HepG2 (cell line): ENCODE results near the gene ZNF528. TPM values are rescaled to one million over a fixed set of nuclear protein-coding genes. Genes with fewer than 3 reads are reported as not detected.

ENCODE experiments used
- BATF2 ChIP-seq: sonication (generic); formaldehyde crosslinking; IDR thresholded peaks from 2 replicates; pipeline ENCODE4 v1.8.0; 2022; ENCODE audit warnings: mild to moderate bottlenecking, missing genetic modification reagents, moderate library complexity
- NR3C1 ChIP-seq: sonication (generic); formaldehyde crosslinking; IDR thresholded peaks from 2 replicates; pipeline ENCODE4 v1.4.0; 2020; ENCODE audit warnings: missing genetic modification reagents
- POGZ ChIP-seq: sonication (generic); formaldehyde crosslinking; IDR thresholded peaks from 2 replicates; pipeline ENCODE4 v1.4.0; 2020; ENCODE audit warnings: mild to moderate bottlenecking, missing genetic modification reagents
- SOX5 ChIP-seq: IDR thresholded peaks from 2 replicates; pipeline ENCODE4 v1.6.1; 2016; ENCODE audit warnings: borderline replicate concordance
- ZNF160 ChIP-seq: sonication (generic); formaldehyde crosslinking; IDR thresholded peaks from 2 replicates; pipeline ENCODE4 v1.8.0; 2022; ENCODE audit warnings: mild to moderate bottlenecking, inconsistent platforms, missing genetic modification reagents
- ZNF33B ChIP-seq: sonication (generic); formaldehyde crosslinking; IDR thresholded peaks from 2 replicates; pipeline ENCODE4 v1.5.1; 2020; ENCODE audit warnings: mild to moderate bottlenecking, missing genetic modification reagents
- polyA plus RNA-seq, 8 experiments: library from polyadenylated mRNA; depleted of rRNA in 3 of 8; stranded (reverse) in 7 of 8; unstranded in 1 of 8; fragments of >200 nt; fragmentation: Illumina TruSeq in 4 of 8; extraction: Trizol in 4 of 8; gene quantifications; 2 replicates each; pipeline versions ENCODE4 v1.2.1 to v1.2.3, GENCODE V29; 2011 to 2016; ENCODE audit warnings: low read depth in 4 of 8, missing spikeins in 1 of 8, mixed read lengths in 1 of 8; ENCODE audit not compliant: insufficient read depth in 1 of 8
- total RNA-seq, 5 experiments: library from RNA; depleted of rRNA; stranded (reverse); fragments of >200 nt; fragmentation: Illumina TruSeq; extraction: Trizol; gene quantifications; 2 replicates each; pipeline ENCODE4 v1.2.3, GENCODE V29; 2016; ENCODE audit warnings: low read depth in 1 of 5
- TF ChIP-seq, protein P1 (sequence below), 2 experiments: sonication (generic) in 1 of 2; formaldehyde crosslinking in 1 of 2; IDR thresholded peaks; 2 replicates each; pipeline versions ENCODE4 v1.4.0 to v1.6.1; 2016 to 2020; ENCODE audit warnings: borderline replicate concordance in 1 of 2, low read depth in 1 of 2, mild to moderate bottlenecking in 1 of 2, missing genetic modification reagents in 1 of 2
- TF ChIP-seq, protein P2 (sequence below): sonication (generic); formaldehyde crosslinking; IDR thresholded peaks from 2 replicates; pipeline ENCODE4 v1.5.0; 2020; ENCODE audit warnings: mild to moderate bottlenecking, missing genetic modification reagents, borderline replicate concordance
- TF ChIP-seq, protein P3 (sequence below): sonication (generic); formaldehyde crosslinking; IDR thresholded peaks from 2 replicates; pipeline ENCODE4 v1.4.0; 2020; ENCODE audit warnings: missing genetic modification reagents, borderline replicate concordance

ZNF528 gene
- total and polyA plus RNA-seq, 2 of the 13 experiments (the other 11 are each of a cell fraction or from before 2014, with no cell fraction given) = 4.1 to 10.0 TPM

GRCh38 chr19:52397310-52398080 lies at the start of gene ZNF528 (continued):
- TF ChIP-seq, protein P1, sequence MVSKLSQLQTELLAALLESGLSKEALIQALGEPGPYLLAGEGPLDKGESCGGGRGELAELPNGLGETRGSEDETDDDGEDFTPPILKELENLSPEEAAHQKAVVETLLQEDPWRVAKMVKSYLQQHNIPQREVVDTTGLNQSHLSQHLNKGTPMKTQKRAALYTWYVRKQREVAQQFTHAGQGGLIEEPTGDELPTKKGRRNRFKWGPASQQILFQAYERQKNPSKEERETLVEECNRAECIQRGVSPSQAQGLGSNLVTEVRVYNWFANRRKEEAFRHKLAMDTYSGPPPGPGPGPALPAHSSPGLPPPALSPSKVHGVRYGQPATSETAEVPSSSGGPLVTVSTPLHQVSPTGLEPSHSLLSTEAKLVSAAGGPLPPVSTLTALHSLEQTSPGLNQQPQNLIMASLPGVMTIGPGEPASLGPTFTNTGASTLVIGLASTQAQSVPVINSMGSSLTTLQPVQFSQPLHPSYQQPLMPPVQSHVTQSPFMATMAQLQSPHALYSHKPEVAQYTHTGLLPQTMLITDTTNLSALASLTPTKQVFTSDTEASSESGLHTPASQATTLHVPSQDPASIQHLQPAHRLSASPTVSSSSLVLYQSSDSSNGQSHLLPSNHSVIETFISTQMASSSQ (IDR thresholded peaks at IDR 0.05; ENCODE audit: low read depth) = no peak
- TF ChIP-seq, protein P1 (CRISPR knock-in tag; IDR thresholded peaks at IDR 0.05; ENCODE audit: borderline replicate concordance) = peak; percentile 37; the same call in 1 of the 2 replicates
- peak; percentile 49; the same call in 1 of the 2 replicates for TF ChIP-seq POGZ (CRISPR knock-in tag)
- TF ChIP-seq ZNF33B (CRISPR knock-in tag) = 0 out of 2 replicates have a peak, but pooled peaks have one; percentile 38
- TF ChIP-seq, protein P2, sequence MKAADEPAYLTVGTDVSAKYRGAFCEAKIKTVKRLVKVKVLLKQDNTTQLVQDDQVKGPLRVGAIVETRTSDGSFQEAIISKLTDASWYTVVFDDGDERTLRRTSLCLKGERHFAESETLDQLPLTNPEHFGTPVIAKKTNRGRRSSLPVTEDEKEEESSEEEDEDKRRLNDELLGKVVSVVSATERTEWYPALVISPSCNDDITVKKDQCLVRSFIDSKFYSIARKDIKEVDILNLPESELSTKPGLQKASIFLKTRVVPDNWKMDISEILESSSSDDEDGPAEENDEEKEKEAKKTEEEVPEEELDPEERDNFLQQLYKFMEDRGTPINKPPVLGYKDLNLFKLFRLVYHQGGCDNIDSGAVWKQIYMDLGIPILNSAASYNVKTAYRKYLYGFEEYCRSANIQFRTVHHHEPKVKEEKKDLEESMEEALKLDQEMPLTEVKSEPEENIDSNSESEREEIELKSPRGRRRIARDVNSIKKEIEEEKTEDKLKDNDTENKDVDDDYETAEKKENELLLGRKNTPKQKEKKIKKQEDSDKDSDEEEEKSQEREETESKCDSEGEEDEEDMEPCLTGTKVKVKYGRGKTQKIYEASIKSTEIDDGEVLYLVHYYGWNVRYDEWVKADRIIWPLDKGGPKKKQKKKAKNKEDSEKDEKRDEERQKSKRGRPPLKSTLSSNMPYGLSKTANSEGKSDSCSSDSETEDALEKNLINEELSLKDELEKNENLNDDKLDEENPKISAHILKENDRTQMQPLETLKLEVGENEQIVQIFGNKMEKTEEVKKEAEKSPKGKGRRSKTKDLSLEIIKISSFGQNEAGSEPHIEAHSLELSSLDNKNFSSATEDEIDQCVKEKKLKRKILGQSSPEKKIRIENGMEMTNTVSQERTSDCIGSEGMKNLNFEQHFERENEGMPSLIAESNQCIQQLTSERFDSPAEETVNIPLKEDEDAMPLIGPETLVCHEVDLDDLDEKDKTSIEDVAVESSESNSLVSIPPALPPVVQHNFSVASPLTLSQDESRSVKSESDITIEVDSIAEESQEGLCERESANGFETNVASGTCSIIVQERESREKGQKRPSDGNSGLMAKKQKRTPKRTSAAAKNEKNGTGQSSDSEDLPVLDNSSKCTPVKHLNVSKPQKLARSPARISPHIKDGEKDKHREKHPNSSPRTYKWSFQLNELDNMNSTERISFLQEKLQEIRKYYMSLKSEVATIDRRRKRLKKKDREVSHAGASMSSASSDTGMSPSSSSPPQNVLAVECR (CRISPR knock-in tag) = peak; percentile 83; the same call in 1 of the 2 replicates
- no peak for TF ChIP-seq NR3C1 (CRISPR knock-in tag)
- no peak for TF ChIP-seq BATF2 (CRISPR knock-in tag)
- TF ChIP-seq, protein P3, sequence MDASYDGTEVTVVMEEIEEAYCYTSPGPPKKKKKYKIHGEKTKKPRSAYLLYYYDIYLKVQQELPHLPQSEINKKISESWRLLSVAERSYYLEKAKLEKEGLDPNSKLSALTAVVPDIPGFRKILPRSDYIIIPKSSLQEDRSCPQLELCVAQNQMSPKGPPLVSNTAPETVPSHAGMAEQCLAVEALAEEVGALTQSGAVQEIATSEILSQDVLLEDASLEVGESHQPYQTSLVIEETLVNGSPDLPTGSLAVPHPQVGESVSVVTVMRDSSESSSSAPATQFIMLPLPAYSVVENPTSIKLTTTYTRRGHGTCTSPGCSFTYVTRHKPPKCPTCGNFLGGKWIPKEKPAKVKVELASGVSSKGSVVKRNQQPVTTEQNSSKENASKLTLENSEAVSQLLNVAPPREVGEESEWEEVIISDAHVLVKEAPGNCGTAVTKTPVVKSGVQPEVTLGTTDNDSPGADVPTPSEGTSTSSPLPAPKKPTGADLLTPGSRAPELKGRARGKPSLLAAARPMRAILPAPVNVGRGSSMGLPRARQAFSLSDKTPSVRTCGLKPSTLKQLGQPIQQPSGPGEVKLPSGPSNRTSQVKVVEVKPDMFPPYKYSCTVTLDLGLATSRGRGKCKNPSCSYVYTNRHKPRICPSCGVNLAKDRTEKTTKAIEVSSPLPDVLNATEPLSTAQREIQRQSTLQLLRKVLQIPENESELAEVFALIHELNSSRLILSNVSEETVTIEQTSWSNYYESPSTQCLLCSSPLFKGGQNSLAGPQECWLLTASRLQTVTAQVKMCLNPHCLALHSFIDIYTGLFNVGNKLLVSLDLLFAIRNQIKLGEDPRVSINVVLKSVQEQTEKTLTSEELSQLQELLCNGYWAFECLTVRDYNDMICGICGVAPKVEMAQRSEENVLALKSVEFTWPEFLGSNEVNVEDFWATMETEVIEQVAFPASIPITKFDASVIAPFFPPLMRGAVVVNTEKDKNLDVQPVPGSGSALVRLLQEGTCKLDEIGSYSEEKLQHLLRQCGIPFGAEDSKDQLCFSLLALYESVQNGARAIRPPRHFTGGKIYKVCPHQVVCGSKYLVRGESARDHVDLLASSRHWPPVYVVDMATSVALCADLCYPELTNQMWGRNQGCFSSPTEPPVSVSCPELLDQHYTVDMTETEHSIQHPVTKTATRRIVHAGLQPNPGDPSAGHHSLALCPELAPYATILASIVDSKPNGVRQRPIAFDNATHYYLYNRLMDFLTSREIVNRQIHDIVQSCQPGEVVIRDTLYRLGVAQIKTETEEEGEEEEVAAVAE (CRISPR knock-in tag) = 0 out of 2 replicates have a peak, but pooled peaks have one; percentile 28
- 0 out of 2 replicates have a peak, but pooled peaks have one; percentile 11 for TF ChIP-seq ZNF160 (CRISPR knock-in tag)
- TF ChIP-seq SOX5 (CRISPR knock-in tag) = peak; percentile 34; the same call in 1 of the 2 replicates
